Astrocyte of the spinal cord (primary cell): ENCODE measurements around the gene EBNA1BP2.

Experiments used
- DNase-seq: peaks from one replicate; pipeline ENCODE4 v3.0.0; 2011; ENCODE audit warnings: low read depth, low spot score
- H3K4me3 ChIP-seq: 2 replicates; pipeline ENCODE4 v1.5.1; 2011; ENCODE audit warnings: low read depth, mild to moderate bottlenecking, low read length, moderate library complexity
- CTCF ChIP-seq: IDR thresholded peaks from 2 replicates; pipeline ENCODE4 v1.5.1; 2012; ENCODE audit warnings: low read depth, mild to moderate bottlenecking, low read length, inconsistent platforms
- in situ Hi-C: cut with HindIII; loops from 2 replicates; pipeline ENCODE4 v1.10.0; 2017; ENCODE audit warnings: low sequenced_read_pairs

EBNA1BP2 gene

GRCh38 chr1:43197343-43198127, 25.4 kb upstream of the EBNA1BP2 start:
- no peak overlapping the region for H3K4me3 ChIP-seq
- TF ChIP-seq CTCF: no peak
- in situ Hi-C loops: no loop called here
- DNase-seq: no peak

- H3K4me3 ChIP-seq: no peak overlapping the region
- TF ChIP-seq CTCF: no peak
- in situ Hi-C loops: no loop called here
- DNase-seq: no peak
Observed at GRCh38 chr1:43194509-43194908, 22.4 kb upstream of the EBNA1BP2 start.

DNA sequence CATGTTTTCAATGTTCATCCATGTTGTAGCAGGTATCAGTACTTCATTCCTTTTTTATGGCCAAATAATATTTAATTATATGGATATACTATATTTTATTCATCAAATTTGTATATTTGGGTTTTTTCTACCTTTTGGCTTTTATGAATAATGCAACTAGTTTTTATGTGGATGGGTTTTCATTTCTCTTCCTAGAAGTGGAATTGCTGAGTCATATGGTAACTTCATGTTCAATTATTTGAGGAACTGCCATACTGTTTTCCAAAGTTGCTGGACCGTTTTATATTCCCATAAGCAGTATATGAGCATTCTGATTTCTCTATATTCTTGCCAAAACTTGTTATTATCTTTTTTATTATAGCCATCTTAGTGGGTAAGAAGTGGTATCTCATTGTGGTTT, 16.0 kb upstream of the EBNA1BP2 start:
- no peak for TF ChIP-seq CTCF
- no peak for DNase-seq
- in situ Hi-C loops: no loop called here
- H3K4me3 ChIP-seq: no peak overlapping the region

GRCh38 chr1:43184995-43185394, 12.9 kb upstream of the EBNA1BP2 start:
- in situ Hi-C loops: no loop called here
- no peak overlapping the region for H3K4me3 ChIP-seq
- TF ChIP-seq CTCF: no peak
- DNase-seq: no peak

DNA sequence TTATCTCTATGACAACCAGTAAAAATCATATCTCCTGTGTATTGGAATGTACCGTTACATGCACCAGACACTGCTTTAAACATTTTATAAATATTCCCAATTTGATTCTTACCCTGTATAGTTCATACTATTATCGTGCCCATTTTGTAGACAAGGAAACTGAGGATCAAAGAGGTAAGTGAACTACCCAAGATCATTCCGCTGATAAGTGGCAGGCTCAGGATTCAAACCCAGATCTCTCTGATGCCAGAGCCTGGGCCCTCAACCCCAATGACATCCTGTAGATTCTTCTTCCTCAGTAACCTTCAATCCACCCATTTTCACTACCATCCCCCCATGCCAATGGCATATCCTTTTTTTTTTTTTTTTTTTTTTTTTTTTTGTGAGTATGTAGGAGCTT, 12.3 kb upstream of the EBNA1BP2 start:
- no peak overlapping the region for H3K4me3 ChIP-seq
- no peak for DNase-seq
- in situ Hi-C loops: no loop called here
- no peak for TF ChIP-seq CTCF

DNA sequence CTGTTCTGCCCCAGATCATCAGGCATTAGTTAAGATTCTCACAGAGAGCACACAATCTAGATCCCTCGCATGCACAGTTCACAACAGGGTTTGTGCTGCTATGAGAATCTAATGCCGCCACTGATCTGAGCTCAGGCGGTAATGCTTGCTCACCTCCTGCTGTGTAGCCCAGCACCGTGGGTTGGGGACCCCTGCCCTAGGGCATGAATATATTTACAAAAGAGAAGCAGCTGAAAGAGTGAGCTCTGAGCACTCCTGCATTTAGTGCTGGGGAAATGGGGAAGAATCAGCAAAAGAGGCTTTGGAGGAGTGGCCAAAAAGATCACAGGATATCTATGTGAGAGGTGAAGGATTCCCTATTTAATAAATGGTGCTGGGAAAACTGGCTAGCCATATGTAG, 5.6 kb upstream of the EBNA1BP2 start:
- no peak for DNase-seq
- in situ Hi-C loops: no loop called here
- no peak overlapping the region for H3K4me3 ChIP-seq

More for the DNA sequence above, 5.6 kb upstream of the EBNA1BP2 start:
- TF ChIP-seq CTCF: no peak
